H9 (cell line): Measurements from ENCODE around the gene MRPL34. TPM values are rescaled to one million over a fixed set of nuclear protein-coding genes. Genes with fewer than 3 reads are reported as not detected.

Experiments used
- DNase-seq: peaks from one replicate; pipeline ENCODE4 v3.0.0-alpha.2; 2017
- H2AFZ ChIP-seq: one replicate; pipeline ENCODE4 v1.6.1; 2013; ENCODE audit warnings: mild to moderate bottlenecking, low read length, control low read depth, moderate library complexity
- H2AK5ac ChIP-seq: 2 replicates; pipeline ENCODE4 v1.6.1; 2013; ENCODE audit warnings: low read length, control low read depth, mixed read lengths; ENCODE audit not compliant: insufficient read length
- H2BK120ac ChIP-seq: one replicate; pipeline ENCODE4 v1.6.1; 2013; ENCODE audit warnings: low read depth, mild to moderate bottlenecking, low read length, control low read depth, inconsistent platforms; ENCODE audit not compliant: poor library complexity, severe bottlenecking
- H2BK12ac ChIP-seq: 2 replicates; pipeline ENCODE4 v1.6.1; 2013; ENCODE audit warnings: low read length, control low read depth, mixed read lengths, low read depth; ENCODE audit not compliant: insufficient read length
- H2BK15ac ChIP-seq: 2 replicates; pipeline ENCODE4 v1.6.1; 2013; ENCODE audit warnings: low read depth, low read length, control low read depth
- H2BK20ac ChIP-seq: one replicate; pipeline ENCODE4 v1.6.1; 2013; ENCODE audit warnings: low read depth, mild to moderate bottlenecking, low read length, control low read depth, inconsistent platforms; ENCODE audit not compliant: poor library complexity, severe bottlenecking
- H2BK5ac ChIP-seq: 2 replicates; pipeline ENCODE4 v1.6.1; 2013; ENCODE audit warnings: low read length, control low read depth, mixed read lengths; ENCODE audit not compliant: insufficient read length
- H3K14ac ChIP-seq: 2 replicates; pipeline ENCODE4 v1.6.1; 2013; ENCODE audit warnings: low read length, control low read depth; ENCODE audit not compliant: insufficient read depth
- H3K18ac ChIP-seq: 2 replicates; pipeline ENCODE4 v1.6.1; 2013; ENCODE audit warnings: low read depth, mild to moderate bottlenecking, mixed read lengths, low read length, control low read depth; ENCODE audit not compliant: insufficient read length
- H3K23ac ChIP-seq: 2 replicates; pipeline ENCODE4 v1.6.1; 2013; ENCODE audit warnings: low read length, control low read depth, mixed read lengths, low read depth; ENCODE audit not compliant: insufficient read length
- H3K23me2 ChIP-seq: 2 replicates; pipeline ENCODE4 v1.6.1; 2013; ENCODE audit warnings: low read depth, mild to moderate bottlenecking, mixed read lengths, low read length, control low read depth; ENCODE audit not compliant: insufficient read length, poor library complexity, severe bottlenecking
- H3K27ac ChIP-seq: 2 replicates; pipeline ENCODE4 v1.5.1; 2013; ENCODE audit warnings: low read length, control low read depth, mixed read lengths, low read depth; ENCODE audit not compliant: insufficient read length
- H3K27me3 ChIP-seq: 2 replicates; pipeline ENCODE4 v1.6.1; 2013; ENCODE audit warnings: low read length, control low read depth, inconsistent platforms; ENCODE audit not compliant: insufficient read depth
- H3K4ac ChIP-seq: 2 replicates; pipeline ENCODE4 v1.6.1; 2013; ENCODE audit warnings: low read depth, mild to moderate bottlenecking, control low read depth, inconsistent platforms, low read length, moderate library complexity
- H3K4me1 ChIP-seq: 2 replicates; pipeline ENCODE4 v1.6.1; 2013; ENCODE audit warnings: low read length, control low read depth, inconsistent platforms; ENCODE audit not compliant: insufficient read depth
- H3K4me2 ChIP-seq: 2 replicates; pipeline ENCODE4 v1.6.1; 2013; ENCODE audit warnings: low read length, control low read depth, mixed read lengths; ENCODE audit not compliant: insufficient read length, insufficient read depth
- H3K56ac ChIP-seq: 2 replicates; pipeline ENCODE4 v1.6.1; 2013; ENCODE audit warnings: low read depth, mild to moderate bottlenecking, mixed read lengths, low read length, control low read depth; ENCODE audit not compliant: insufficient read length
- H3K79me1 ChIP-seq: 2 replicates; pipeline ENCODE4 v1.6.1; 2013; ENCODE audit warnings: low read depth, mild to moderate bottlenecking, moderate library complexity, low read length, control low read depth, inconsistent platforms; ENCODE audit not compliant: insufficient read depth, poor library complexity, severe bottlenecking
- H3K79me2 ChIP-seq: 2 replicates; pipeline ENCODE4 v1.6.1; 2013; ENCODE audit warnings: low read length, control low read depth, inconsistent platforms; ENCODE audit not compliant: insufficient read depth
- H3K9ac ChIP-seq: 2 replicates; pipeline ENCODE4 v1.6.1; 2013; ENCODE audit warnings: low read length, control low read depth, mixed read lengths; ENCODE audit not compliant: insufficient read length; ENCODE audit errors: extremely low read depth
- H3K9me3 ChIP-seq: one replicate; pipeline ENCODE4 v1.6.1; 2013; ENCODE audit warnings: low read depth, low read length, inconsistent platforms; ENCODE audit not compliant: control insufficient read depth
- H3T11ph ChIP-seq: one replicate; pipeline ENCODE4 v1.6.1; 2013; ENCODE audit warnings: mild to moderate bottlenecking, low read length, control low read depth, inconsistent platforms
- H4K20me1 ChIP-seq: one replicate; pipeline ENCODE4 v1.6.1; 2013; ENCODE audit not compliant: control insufficient read depth, insufficient read length, insufficient read depth
- H4K5ac ChIP-seq: 2 replicates; pipeline ENCODE4 v1.6.1; 2013; ENCODE audit warnings: low read depth, mild to moderate bottlenecking, mixed read lengths, low read length, control low read depth; ENCODE audit not compliant: insufficient read length
- H4K8ac ChIP-seq: replicated peaks from 2 replicates; pipeline ENCODE4 v1.6.1; 2013; ENCODE audit warnings: low read length, control low read depth, mixed read lengths, low read depth; ENCODE audit not compliant: insufficient read length
- H4K91ac ChIP-seq: 2 replicates; pipeline ENCODE4 v1.6.1; 2013; ENCODE audit warnings: low read depth, mild to moderate bottlenecking, moderate library complexity, mixed read lengths, low read length, control low read depth; ENCODE audit not compliant: insufficient read length
- H3K27ac Mint-ChIP-seq, 3 experiments: 2 replicates in 2 of 3; 3 replicates in 1 of 3; pipeline ENCODE4 v1.8.0; 2020 to 2021; ENCODE audit warnings: mixed read lengths in 3 of 3, mild to moderate bottlenecking in 1 of 3, moderate library complexity in 1 of 3
- H3K27me3 Mint-ChIP-seq: 2 replicates; pipeline ENCODE4 v1.8.0; 2021; ENCODE audit warnings: low read depth, mild to moderate bottlenecking, moderate library complexity, mixed read lengths
- H3K36me3 Mint-ChIP-seq, 3 experiments: 2 replicates in 2 of 3; 3 replicates in 1 of 3; pipeline ENCODE4 v1.8.0; 2020 to 2021; ENCODE audit warnings: low read depth in 3 of 3, mixed read lengths in 3 of 3; ENCODE audit not compliant: insufficient read depth in 1 of 3
- H3K4me1 Mint-ChIP-seq, 2 experiments: 2 replicates each; pipeline ENCODE4 v1.8.0; 2020; ENCODE audit warnings: mixed read lengths in 2 of 2
- H3K4me3 Mint-ChIP-seq, 2 experiments: 2 replicates in 1 of 2; 3 replicates in 1 of 2; pipeline ENCODE4 v1.8.0; 2020 to 2021; ENCODE audit warnings: mild to moderate bottlenecking in 2 of 2, mixed read lengths in 2 of 2, moderate library complexity in 1 of 2
- H3K9me3 Mint-ChIP-seq, 2 experiments: 2 replicates in 1 of 2; 3 replicates in 1 of 2; pipeline ENCODE4 v1.8.0; 2020; ENCODE audit warnings: mild to moderate bottlenecking in 2 of 2, mixed read lengths in 2 of 2, moderate library complexity in 1 of 2
- WGBS: extraction: QIAGEN DNeasy Blood & Tissue Kit; methylation state at CpG from one replicate; pipeline ENCODE4 v1.1.7; 2013; ENCODE audit warnings: missing lambda C conversion rate, low lambda C conversion rate, mixed read lengths; ENCODE audit not compliant: insufficient read length; ENCODE audit errors: extremely low coverage; 5-methylcytosine and 5-hydroxymethylcytosine counted together
- total RNA-seq: library from RNA; stranded (reverse); gene quantifications from 2 replicates; pipeline ENCODE4 v1.2.1, GENCODE V29; 2021
- TF ChIP-seq, protein P1 (sequence below): fragments of 200-600 bp; sonication (generic); conservative IDR thresholded peaks from 3 replicates; pipeline ENCODE4 v1.8.0; 2021; ENCODE audit warnings: antibody characterized with exemption, mild to moderate bottlenecking

MRPL34 gene
- total RNA-seq, 1 experiment from 2014 or later, result 84.6 TPM

DNA sequence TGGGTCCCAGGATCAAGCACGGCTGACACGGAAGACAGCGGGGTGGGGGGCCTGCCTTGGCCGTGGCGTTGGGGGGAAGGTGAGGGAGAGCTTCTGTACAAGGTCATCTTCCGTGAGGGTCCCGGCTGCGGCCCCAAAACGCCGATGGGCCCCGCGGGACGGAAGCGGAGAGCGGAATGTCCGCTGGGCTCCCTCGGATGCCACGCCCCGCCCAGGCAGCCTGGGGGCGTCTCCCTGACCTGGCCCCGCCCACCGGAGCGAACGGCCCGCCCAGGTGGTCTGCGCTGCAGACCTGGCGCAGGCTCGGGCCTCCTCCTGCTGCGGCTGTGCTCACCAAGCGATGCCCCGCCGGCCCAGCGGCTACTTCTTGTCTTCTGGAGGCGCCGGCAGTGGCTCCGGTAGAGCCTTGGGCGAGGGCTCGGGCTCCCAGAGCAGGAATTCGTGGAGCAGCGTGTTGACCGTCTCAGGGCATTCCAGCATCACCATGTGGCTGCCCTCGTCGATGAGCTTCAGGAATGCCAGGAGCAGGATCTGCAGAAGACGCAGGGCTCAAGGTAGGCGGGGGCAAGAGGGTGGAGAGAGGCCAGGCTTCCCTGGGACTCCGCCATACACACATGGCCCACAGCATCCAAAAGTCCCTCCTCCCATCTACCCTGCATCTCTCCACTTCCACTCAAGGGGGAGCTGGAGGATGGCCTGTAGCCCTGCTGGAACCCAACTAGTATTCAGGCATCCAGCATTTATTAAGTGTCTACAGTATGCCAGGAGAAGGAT is 13.2 kb upstream of the MRPL34 start:
- no peak overlapping the region for H2BK120ac ChIP-seq
- H4K5ac ChIP-seq, result no peak overlapping the region
- peak overlapping the region; percentile 64 for H3K18ac ChIP-seq
- H4K8ac ChIP-seq, result no peak overlapping the region
- no peaks in the 10 kb centered on the region for H3K79me1 ChIP-seq
- peak overlapping the region; percentile 27 for H3K9ac ChIP-seq
- no peaks in the 10 kb centered on the region; the same call in 1 of the 2 replicates for H3K4me1 ChIP-seq
- H3K14ac ChIP-seq, result peak overlapping the region; percentile 76
- H3K36me3 Mint-ChIP-seq, result peaks cover 10 to 12% (median 11%) of the 10 kb centered on the region in 3 experiments
- no peak overlapping the region for H2BK20ac ChIP-seq
- peaks cover 5 to 21% of the 10 kb centered on the region in 2 experiments; a peak in 2 of 4 replicates for H3K4me1 Mint-ChIP-seq
- H3K9me3 ChIP-seq, result no peaks in the 10 kb centered on the region
- no peak overlapping the region for H3K23ac ChIP-seq
- H3K27me3 ChIP-seq, result no peaks in the 10 kb centered on the region
- no peaks in the 10 kb centered on the region for H3K79me2 ChIP-seq
- TF ChIP-seq, protein P1, sequence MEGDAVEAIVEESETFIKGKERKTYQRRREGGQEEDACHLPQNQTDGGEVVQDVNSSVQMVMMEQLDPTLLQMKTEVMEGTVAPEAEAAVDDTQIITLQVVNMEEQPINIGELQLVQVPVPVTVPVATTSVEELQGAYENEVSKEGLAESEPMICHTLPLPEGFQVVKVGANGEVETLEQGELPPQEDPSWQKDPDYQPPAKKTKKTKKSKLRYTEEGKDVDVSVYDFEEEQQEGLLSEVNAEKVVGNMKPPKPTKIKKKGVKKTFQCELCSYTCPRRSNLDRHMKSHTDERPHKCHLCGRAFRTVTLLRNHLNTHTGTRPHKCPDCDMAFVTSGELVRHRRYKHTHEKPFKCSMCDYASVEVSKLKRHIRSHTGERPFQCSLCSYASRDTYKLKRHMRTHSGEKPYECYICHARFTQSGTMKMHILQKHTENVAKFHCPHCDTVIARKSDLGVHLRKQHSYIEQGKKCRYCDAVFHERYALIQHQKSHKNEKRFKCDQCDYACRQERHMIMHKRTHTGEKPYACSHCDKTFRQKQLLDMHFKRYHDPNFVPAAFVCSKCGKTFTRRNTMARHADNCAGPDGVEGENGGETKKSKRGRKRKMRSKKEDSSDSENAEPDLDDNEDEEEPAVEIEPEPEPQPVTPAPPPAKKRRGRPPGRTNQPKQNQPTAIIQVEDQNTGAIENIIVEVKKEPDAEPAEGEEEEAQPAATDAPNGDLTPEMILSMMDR, result peak; percentile 71
- H3K27me3 Mint-ChIP-seq, result peaks cover 2% of the 10 kb centered on the region; the same call in 1 of the 2 replicates
- H2AK5ac ChIP-seq, result no peak overlapping the region
- no CpG with 5 or more reads among the region's 46 CpGs for WGBS
- H4K91ac ChIP-seq, result no peak overlapping the region
- H3K4ac ChIP-seq, result no peak overlapping the region
- DNase-seq, result peak; percentile 95
- peak overlapping the region; percentile 80 to 89 for H3K4me3 Mint-ChIP-seq
- H3K56ac ChIP-seq, result no peak overlapping the region
- peak overlapping the region; percentile 96 to 98 (median 96) for H3K27ac Mint-ChIP-seq
- H3K4me2 ChIP-seq, result peak overlapping the region; percentile 78
- no peak overlapping the region for H3K27ac ChIP-seq
- H4K20me1 ChIP-seq, result no peaks in the 10 kb centered on the region
- no peak overlapping the region for H3T11ph ChIP-seq
- no peak overlapping the region for H2BK15ac ChIP-seq
- no peak overlapping the region for H2BK5ac ChIP-seq
- no peaks in the 10 kb centered on the region for H3K9me3 Mint-ChIP-seq
- no peak overlapping the region for H2AFZ ChIP-seq
- no peaks in the 10 kb centered on the region for H3K23me2 ChIP-seq
- H2BK12ac ChIP-seq, result no peak overlapping the region
